OCI-LY1 (cell line): ENCODE results near the gene PRR16.

Source experiments
- H2AFZ ChIP-seq: fragments of 200-600 bp; sonication (generic), shearing (Covaris generic); 2 replicates; pipeline ENCODE4 v1.6.0; 2014; ENCODE audit warnings: antibody characterized with exemption, mild to moderate bottlenecking, low read length
- H3F3A ChIP-seq: fragments of 200-600 bp; sonication (generic), shearing (Covaris generic); 2 replicates; pipeline ENCODE4 v1.6.0; 2014; ENCODE audit warnings: mild to moderate bottlenecking, antibody characterized with exemption, low read length, moderate library complexity; ENCODE audit not compliant: insufficient read depth
- H3K27ac ChIP-seq: fragments of 200-600 bp; sonication (generic); 2 replicates; pipeline ENCODE4 v1.5.1; 2014; ENCODE audit warnings: low read length, mixed run types, mild to moderate bottlenecking, low read depth; ENCODE audit not compliant: poor library complexity, severe bottlenecking
- H3K27me3 ChIP-seq: fragments of 200-600 bp; sonication (generic); 2 replicates; pipeline ENCODE4 v1.6.0; 2014; ENCODE audit warnings: antibody characterized with exemption, mild to moderate bottlenecking, low read length, moderate library complexity; ENCODE audit not compliant: insufficient read depth
- H3K36me3 ChIP-seq: fragments of 200-600 bp; sonication (generic); 2 replicates; pipeline ENCODE4 v1.6.1; 2014; ENCODE audit warnings: mild to moderate bottlenecking, antibody characterized with exemption, low read length, moderate library complexity, mixed read lengths; ENCODE audit not compliant: insufficient read depth
- H3K4me1 ChIP-seq: fragments of 200-600 bp; sonication (generic); 2 replicates; pipeline ENCODE4 v1.5.1; 2014; ENCODE audit warnings: mild to moderate bottlenecking, low read length, moderate library complexity; ENCODE audit not compliant: insufficient read depth, severe bottlenecking
- H3K4me2 ChIP-seq: fragments of 200-600 bp; sonication (generic), shearing (Covaris generic); 2 replicates; pipeline ENCODE4 v1.6.1; 2014; ENCODE audit warnings: low read length
- H3K4me3 ChIP-seq: fragments of 200-600 bp; sonication (generic); 2 replicates; pipeline ENCODE4 v1.5.1; 2014; ENCODE audit warnings: low read length, low read depth, mild to moderate bottlenecking, mixed read lengths; ENCODE audit not compliant: poor library complexity, severe bottlenecking
- H3K79me2 ChIP-seq: fragments of 200-600 bp; shearing (Covaris generic); 2 replicates; pipeline ENCODE4 v1.6.1; 2016; ENCODE audit warnings: mixed run types, low read length, mixed read lengths; ENCODE audit not compliant: insufficient read depth
- H3K9ac ChIP-seq: fragments of 200-600 bp; sonication (generic), shearing (Covaris generic); 2 replicates; pipeline ENCODE4 v1.6.1; 2014; ENCODE audit warnings: mild to moderate bottlenecking, low read length, mixed read lengths
- H3K9me2 ChIP-seq: fragments of 200-600 bp; sonication (generic), shearing (Covaris generic); 2 replicates; pipeline ENCODE4 v1.6.1; 2014; ENCODE audit warnings: low read depth, mild to moderate bottlenecking, low read length, mixed read lengths
- H3K9me3 ChIP-seq: fragments of 200-600 bp; shearing (Covaris generic); 2 replicates; pipeline ENCODE4 v1.6.1; 2014; ENCODE audit warnings: low read length, mixed read lengths
- H4K20me1 ChIP-seq: fragments of 200-600 bp; sonication (generic), shearing (Covaris generic); 2 replicates; pipeline ENCODE4 v1.6.0; 2016; ENCODE audit warnings: mild to moderate bottlenecking, low read length; ENCODE audit not compliant: insufficient read depth
- CTCF ChIP-seq: fragments of 200-600 bp; sonication (generic), shearing (Covaris generic); IDR thresholded peaks from 2 replicates; pipeline ENCODE4 v1.5.1; 2017; ENCODE audit warnings: mild to moderate bottlenecking, antibody characterized with exemption, low read length, moderate library complexity, mixed read lengths
- EZH2 ChIP-seq: fragments of 200-600 bp; sonication (generic), shearing (Covaris generic); IDR thresholded peaks from 2 replicates; pipeline ENCODE4 v1.8.0; 2017; ENCODE audit warnings: borderline replicate concordance, mixed run types, mild to moderate bottlenecking, antibody characterized with exemption, low read length, moderate library complexity, mixed read lengths

Gene PRR16

DNA sequence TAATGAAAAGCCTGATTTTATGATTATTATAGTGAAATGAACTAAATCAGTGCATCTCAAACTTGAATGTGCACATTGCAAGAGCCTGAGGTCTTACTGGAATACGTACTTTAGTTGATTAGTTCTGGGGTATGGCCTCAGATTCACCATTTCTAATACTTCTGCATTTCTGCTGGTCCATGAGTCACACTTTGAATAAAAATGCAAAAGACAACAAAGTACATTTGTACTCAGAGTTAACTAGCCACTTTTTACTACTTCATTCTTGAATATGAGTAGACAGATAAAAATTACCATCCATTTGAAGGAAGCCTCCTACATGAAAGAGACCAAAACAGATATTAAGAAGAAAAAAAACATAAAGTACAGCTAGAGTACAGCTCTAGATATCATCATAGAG is 27.1 kb upstream of the PRR16 start:
- Histone ChIP-seq H3K9me3 (no peaks in the 10 kb centered on the region), H3K27ac (no peak overlapping the region), H3K4me1 (no peaks in the 10 kb centered on the region), H3K4me3 (no peak overlapping the region), H2AFZ (no peak overlapping the region), H3K9me2 (no peaks in the 10 kb centered on the region), H3K9ac (no peak overlapping the region), H3F3A (no peaks in the 10 kb centered on the region), H4K20me1 (no peaks in the 10 kb centered on the region), H3K4me2 (no peak overlapping the region), H3K79me2 (no peaks in the 10 kb centered on the region), H3K27me3 (no peaks in the 10 kb centered on the region), H3K36me3 (no peaks in the 10 kb centered on the region)
- TF ChIP-seq CTCF, result no peak
- TF ChIP-seq EZH2, result no peak

DNA sequence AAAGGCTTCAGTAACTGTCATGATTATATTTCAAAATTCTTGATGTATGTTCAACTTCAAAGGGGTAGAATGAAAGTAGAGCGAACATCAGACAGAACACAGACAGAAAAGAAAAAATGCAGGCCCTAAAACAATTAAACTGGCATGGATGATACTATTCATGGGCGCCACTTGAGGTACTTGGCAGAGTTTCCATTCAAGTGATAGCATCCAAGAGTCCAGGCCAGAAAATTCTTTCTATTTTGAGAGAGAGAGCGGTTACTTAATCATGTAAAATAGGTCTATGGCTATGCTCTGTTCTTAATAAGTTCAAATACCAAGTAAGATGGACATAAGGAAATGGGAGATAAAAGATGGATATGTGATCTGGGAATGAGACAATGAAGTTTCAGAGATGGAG is 21.4 kb upstream of the PRR16 start:
- Histone ChIP-seq H3K4me2 (no peak overlapping the region), H2AFZ (no peak overlapping the region), H3K79me2 (no peaks in the 10 kb centered on the region), H3K9ac (no peak overlapping the region), H4K20me1 (no peaks in the 10 kb centered on the region), H3K9me2 (no peaks in the 10 kb centered on the region), H3K27me3 (no peaks in the 10 kb centered on the region), H3F3A (no peaks in the 10 kb centered on the region), H3K36me3 (no peaks in the 10 kb centered on the region), H3K27ac (no peak overlapping the region), H3K9me3 (no peaks in the 10 kb centered on the region), H3K4me3 (no peak overlapping the region), H3K4me1 (no peaks in the 10 kb centered on the region)
- no peak for TF ChIP-seq EZH2
- no peak for TF ChIP-seq CTCF

- Histone ChIP-seq H2AFZ (no peak overlapping the region), H4K20me1 (no peaks in the 10 kb centered on the region), H3K4me2 (no peak overlapping the region), H3K9me3 (no peaks in the 10 kb centered on the region), H3K9ac (no peak overlapping the region), H3K4me3 (no peak overlapping the region), H3K9me2 (no peaks in the 10 kb centered on the region), H3K27ac (no peak overlapping the region), H3K79me2 (no peaks in the 10 kb centered on the region), H3F3A (no peaks in the 10 kb centered on the region), H3K27me3 (no peaks in the 10 kb centered on the region), H3K36me3 (no peaks in the 10 kb centered on the region), H3K4me1 (no peaks in the 10 kb centered on the region)
- TF ChIP-seq CTCF, result no peak
- TF ChIP-seq EZH2, result no peak
Measured at GRCh38 chr5:120443607-120444006, 20.5 kb upstream of the PRR16 start.
